Gastroesophageal sphincter (tissue), 4 donors: Measurements from ENCODE around the gene VPS41. TPM values are rescaled to one million over a fixed set of nuclear protein-coding genes. Genes with fewer than 3 reads are reported as not detected.

Experiments
- ATAC-seq: fragments of 150-250 bp; one replicate; pipeline ENCODE4 v1.9.1; 2016; ENCODE audit warnings: mild to moderate bottlenecking, moderate library complexity
- H3K27ac ChIP-seq, 4 donors: fragments of 200-600 bp; sonication (generic) in 3 of 4; 1 replicate in 3 of 4; 2 replicates in 1 of 4; pipeline ENCODE4 v1.5.1; 2016 to 2019
- H3K27me3 ChIP-seq: fragments of 200-600 bp; sonication (generic); one replicate; pipeline ENCODE4 v1.5.1; 2019
- H3K36me3 ChIP-seq, 2 donors: fragments of 200-600 bp; sonication (generic); one replicate each; pipeline ENCODE4 v1.5.1; 2019; ENCODE audit warnings: control low read depth in 1 of 2
- H3K4me1 ChIP-seq, 3 donors: fragments of 200-600 bp; sonication (generic); 1 replicate in 2 of 3; 2 replicates in 1 of 3; pipeline ENCODE4 v1.5.1; 2016 to 2019; ENCODE audit warnings: control low read depth in 2 of 3
- H3K4me3 ChIP-seq, 2 donors: fragments of 200-600 bp; sonication (generic); one replicate each; pipeline ENCODE4 v1.5.1; 2019; ENCODE audit warnings: mild to moderate bottlenecking in 1 of 2, moderate library complexity in 1 of 2
- H3K9me3 ChIP-seq, 3 donors: fragments of 200-600 bp; sonication (generic); one replicate each; pipeline ENCODE4 v1.5.1; 2017 to 2019; ENCODE audit warnings: control low read depth in 2 of 3
- EP300 ChIP-seq: sonication (generic); formaldehyde crosslinking; IDR thresholded peaks from one replicate; pipeline ENCODE4 v1.6.1; 2017; ENCODE audit warnings: antibody characterized with exemption, mild to moderate bottlenecking
- POLR2A ChIP-seq, 2 donors: fragments of 450-650 bp; IDR thresholded peaks; one replicate each; pipeline ENCODE4 v1.6.1; 2017; ENCODE audit warnings: antibody characterized with exemption in 2 of 2, mild to moderate bottlenecking in 2 of 2, moderate library complexity in 1 of 2
- POLR2AphosphoS5 ChIP-seq: sonication (generic); formaldehyde crosslinking; IDR thresholded peaks from one replicate; pipeline ENCODE4 v1.6.1; 2017; ENCODE audit warnings: antibody characterized with exemption
- WGBS, 2 donors: methylation state at CpG; one replicate each; pipeline ENCODE4 v1.1.5; 2018; ENCODE audit warnings: low coverage in 1 of 2; 5-methylcytosine and 5-hydroxymethylcytosine counted together
- total RNA-seq, 4 donors: library from RNA; depleted of rRNA; stranded (reverse); fragments of >200 nt; gene quantifications; one replicate each; pipeline ENCODE4 v1.1.0, GENCODE V29; 2016
- TF ChIP-seq, protein P1 (sequence below), 4 experiments: fragments of 200-600 bp in 2 of 4; fragments of 450-650 bp in 2 of 4; sonication (generic) in 1 of 4; IDR thresholded peaks; one replicate each; pipeline ENCODE4 v1.5.1; 2017 to 2019; ENCODE audit warnings: antibody characterized with exemption in 4 of 4, mild to moderate bottlenecking in 2 of 4, moderate library complexity in 2 of 4

The VPS41 gene
- total RNA-seq, 4 donors from 2014 or later = 33.7 to 71.8 (median 44.3) TPM

DNA sequence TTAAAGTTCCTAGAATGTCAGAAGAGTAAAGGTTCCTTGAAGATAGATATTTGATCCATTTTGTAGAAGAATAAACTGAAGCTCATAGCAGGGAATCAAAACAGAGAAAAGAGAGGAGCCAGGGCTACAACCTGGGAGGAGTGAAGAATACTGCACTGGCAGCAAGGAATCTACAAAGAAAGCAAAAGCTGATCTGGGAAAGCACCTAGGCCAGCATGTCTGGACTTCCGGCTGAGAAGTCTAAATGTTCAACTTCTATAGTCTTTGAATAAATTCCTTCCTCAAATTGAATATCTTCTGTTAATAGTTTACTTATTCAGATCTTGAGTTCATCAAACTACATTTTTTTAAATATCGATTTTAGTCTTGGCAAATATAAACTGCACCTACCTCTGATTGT is 78.2 kb downstream of the VPS41 start:
- Histone ChIP-seq H3K9me3 (no peaks in the 10 kb centered on the region), H3K27ac (peak overlapping the region in 1 of 4 donors; percentile 12), H3K4me1 (peaks cover 3 to 30% (median 5%) of the 10 kb centered on the region in 3 donors), H3K27me3 (no peaks in the 10 kb centered on the region), H3K36me3 (peaks cover 0 to 6% of the 10 kb centered on the region in 2 donors), H3K4me3 (no peak overlapping the region)
- TF ChIP-seq POLR2A (IDR thresholded peaks at IDR 0.05) (no peak), POLR2AphosphoS5 (no peak), EP300 (no peak)
- TF ChIP-seq, protein P1, sequence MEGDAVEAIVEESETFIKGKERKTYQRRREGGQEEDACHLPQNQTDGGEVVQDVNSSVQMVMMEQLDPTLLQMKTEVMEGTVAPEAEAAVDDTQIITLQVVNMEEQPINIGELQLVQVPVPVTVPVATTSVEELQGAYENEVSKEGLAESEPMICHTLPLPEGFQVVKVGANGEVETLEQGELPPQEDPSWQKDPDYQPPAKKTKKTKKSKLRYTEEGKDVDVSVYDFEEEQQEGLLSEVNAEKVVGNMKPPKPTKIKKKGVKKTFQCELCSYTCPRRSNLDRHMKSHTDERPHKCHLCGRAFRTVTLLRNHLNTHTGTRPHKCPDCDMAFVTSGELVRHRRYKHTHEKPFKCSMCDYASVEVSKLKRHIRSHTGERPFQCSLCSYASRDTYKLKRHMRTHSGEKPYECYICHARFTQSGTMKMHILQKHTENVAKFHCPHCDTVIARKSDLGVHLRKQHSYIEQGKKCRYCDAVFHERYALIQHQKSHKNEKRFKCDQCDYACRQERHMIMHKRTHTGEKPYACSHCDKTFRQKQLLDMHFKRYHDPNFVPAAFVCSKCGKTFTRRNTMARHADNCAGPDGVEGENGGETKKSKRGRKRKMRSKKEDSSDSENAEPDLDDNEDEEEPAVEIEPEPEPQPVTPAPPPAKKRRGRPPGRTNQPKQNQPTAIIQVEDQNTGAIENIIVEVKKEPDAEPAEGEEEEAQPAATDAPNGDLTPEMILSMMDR (IDR thresholded peaks at IDR 0.05) = no peak
- ATAC-seq = no peak
- WGBS, 2 donors = 62 to 66% methylated on average over 2 of the region's 2 CpGs

DNA sequence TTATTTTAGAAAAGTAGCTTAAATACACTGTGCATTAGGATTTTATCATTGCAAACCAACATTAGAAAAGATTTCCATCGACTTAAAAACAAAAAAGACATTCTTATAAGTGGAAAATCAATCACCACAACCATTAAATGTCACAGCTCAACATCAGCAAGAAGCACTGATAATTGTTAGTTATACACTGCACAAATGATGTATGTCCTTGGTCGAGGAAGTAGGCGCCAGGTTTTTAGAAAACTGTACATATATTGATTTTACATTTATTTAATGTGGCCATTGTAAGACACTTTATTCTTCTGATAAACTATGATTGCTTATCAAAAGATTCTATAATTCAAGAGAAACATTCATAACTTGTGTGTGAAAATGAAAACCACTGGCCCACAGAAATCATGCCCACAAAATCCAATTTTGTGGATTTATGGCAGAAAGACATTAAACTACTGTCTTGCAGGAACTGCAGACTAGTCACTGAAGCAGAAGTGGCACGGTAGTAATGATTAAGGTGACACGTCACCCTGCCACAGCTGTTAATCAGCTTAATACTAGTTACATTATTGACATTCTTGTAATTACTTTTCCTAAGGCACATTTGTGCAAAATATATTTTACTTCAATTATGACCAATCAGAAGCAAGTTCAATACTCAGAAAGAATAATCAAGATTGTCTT is 79.4 kb downstream of the VPS41 start:
- no peak overlapping the region for H3K4me3 ChIP-seq
- no peaks in the 10 kb centered on the region for H3K27me3 ChIP-seq
- H3K4me1 ChIP-seq = peaks cover 5 to 36% (median 7%) of the 10 kb centered on the region in 3 donors
- no peak overlapping the region for H3K27ac ChIP-seq
- TF ChIP-seq POLR2AphosphoS5 = no peak
- TF ChIP-seq POLR2A (IDR thresholded peaks at IDR 0.05) = no peak
- no peak for TF ChIP-seq EP300
- TF ChIP-seq, protein P1 (IDR thresholded peaks at IDR 0.05) = no peak
- H3K9me3 ChIP-seq = no peaks in the 10 kb centered on the region
- H3K36me3 ChIP-seq = peaks cover 0 to 6% of the 10 kb centered on the region in 2 donors
- ATAC-seq = no peak
- WGBS, 2 donors = 85 to 86% methylated on average over 5 of the region's 5 CpGs

DNA sequence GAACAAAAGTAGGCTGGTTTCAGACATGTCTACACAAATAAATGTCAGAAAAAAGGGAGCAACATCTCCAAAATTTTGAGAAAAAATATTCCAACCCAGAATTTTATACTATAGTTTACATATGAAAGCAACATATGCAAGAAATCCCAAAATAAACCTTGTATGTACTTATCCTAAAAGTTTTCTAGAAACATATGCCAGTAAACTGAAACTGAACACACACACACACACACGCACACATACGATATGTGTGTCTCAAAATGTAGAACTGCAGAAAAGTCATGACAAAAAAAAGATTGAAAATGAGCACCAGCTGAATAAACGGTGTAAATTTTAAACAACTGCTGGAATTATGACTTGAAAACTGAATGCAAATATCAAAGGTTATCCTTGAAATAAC is 81.0 kb downstream of the VPS41 start:
- Histone ChIP-seq H3K4me1 (peaks cover 5 to 36% (median 7%) of the 10 kb centered on the region in 3 donors), H3K27ac (no peak overlapping the region), H3K27me3 (no peaks in the 10 kb centered on the region), H3K4me3 (no peak overlapping the region), H3K36me3 (peaks cover 0 to 6% of the 10 kb centered on the region in 2 donors), H3K9me3 (peaks cover 0 to 7% (median 0%) of the 10 kb centered on the region in 3 donors)
- 82 to 87% methylated on average over 3 of the region's 3 CpGs for whole genome bisulfite sequencing, 2 donors
- TF ChIP-seq POLR2A (IDR thresholded peaks at IDR 0.05) (no peak), POLR2AphosphoS5 (no peak), EP300 (no peak)
- TF ChIP-seq, protein P1 (IDR thresholded peaks at IDR 0.05) = no peak
- ATAC-seq = no peak

DNA sequence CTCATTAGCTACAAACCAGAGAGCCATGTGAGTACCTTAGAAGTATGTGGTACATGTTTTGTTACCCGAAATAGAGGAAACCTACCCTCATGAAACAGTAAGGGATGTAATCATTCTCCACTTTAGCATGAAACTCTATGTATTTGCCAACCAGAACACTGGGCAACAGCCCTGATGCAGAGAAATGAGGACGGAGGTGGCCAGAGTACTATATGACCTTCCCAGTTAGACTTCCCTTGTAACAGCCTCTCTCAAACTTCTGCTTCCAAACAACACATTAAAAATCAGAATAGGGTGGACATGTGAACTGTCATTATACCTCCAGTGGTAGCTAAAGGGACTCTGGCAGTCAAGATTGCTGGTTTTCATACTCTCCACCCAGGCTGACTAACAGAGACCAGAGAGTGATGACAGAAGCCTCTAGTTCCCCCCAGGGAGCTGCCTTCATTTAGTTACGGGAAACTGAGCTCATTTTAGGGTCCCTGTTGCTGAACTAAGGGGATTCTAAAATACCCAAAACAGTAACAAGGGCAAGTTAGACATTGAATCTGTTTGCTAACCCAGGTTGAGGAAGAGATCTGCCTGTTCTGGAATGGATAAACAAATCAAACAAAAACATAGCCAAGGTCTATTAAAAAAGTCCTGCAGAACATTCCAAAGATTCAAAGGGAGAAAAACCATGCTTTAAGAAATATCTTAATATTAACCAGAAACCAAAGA is 83.1 kb downstream of the VPS41 start:
- Histone ChIP-seq H3K27ac (peak overlapping the region; percentile 23 to 69 (median 54)), H3K4me3 (no peak overlapping the region), H3K9me3 (peaks cover 0 to 7% (median 0%) of the 10 kb centered on the region in 3 donors), H3K27me3 (no peaks in the 10 kb centered on the region), H3K4me1 (peaks cover 5 to 28% (median 7%) of the 10 kb centered on the region in 3 donors), H3K36me3 (peaks cover 0 to 6% of the 10 kb centered on the region in 2 donors)
- WGBS, 2 donors = 42 to 57% methylated on average over 3 of the region's 3 CpGs
- TF ChIP-seq EP300 = no peak
- no peak for TF ChIP-seq POLR2AphosphoS5
- no peak for TF ChIP-seq POLR2A (IDR thresholded peaks at IDR 0.05)
- TF ChIP-seq, protein P1 (IDR thresholded peaks at IDR 0.05) = no peak
- ATAC-seq = peak; percentile 58
